Measurements from ENCODE around the gene SMOC2. TPM values are rescaled to one million over a fixed set of nuclear protein-coding genes. Genes with fewer than 3 reads are reported as not detected.

SMOC2 gene
- total RNA-seq, 1 donor from 2014 or later: 0.53 TPM

DNA sequence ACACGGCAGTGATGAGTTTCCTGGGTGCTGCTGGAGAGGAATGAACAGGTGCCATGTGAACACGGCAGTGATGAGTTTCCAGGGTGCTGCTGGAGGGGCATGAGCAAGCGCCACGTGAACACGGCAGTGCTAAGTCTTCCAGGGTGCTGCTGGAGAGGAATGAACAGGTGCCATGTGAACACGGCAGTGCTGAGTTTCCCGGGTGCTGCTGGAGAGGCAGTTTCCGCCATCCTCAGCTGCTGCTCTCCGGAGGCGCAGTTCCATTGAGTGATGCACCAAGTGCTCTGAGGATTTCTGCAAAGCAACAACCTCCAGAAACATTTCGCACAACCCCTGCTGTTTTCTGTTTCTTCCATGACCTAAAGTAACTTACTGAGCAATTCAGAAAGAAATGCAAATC is 155.4 kb downstream of the SMOC2 start:
- TF ChIP-seq, protein P1, sequence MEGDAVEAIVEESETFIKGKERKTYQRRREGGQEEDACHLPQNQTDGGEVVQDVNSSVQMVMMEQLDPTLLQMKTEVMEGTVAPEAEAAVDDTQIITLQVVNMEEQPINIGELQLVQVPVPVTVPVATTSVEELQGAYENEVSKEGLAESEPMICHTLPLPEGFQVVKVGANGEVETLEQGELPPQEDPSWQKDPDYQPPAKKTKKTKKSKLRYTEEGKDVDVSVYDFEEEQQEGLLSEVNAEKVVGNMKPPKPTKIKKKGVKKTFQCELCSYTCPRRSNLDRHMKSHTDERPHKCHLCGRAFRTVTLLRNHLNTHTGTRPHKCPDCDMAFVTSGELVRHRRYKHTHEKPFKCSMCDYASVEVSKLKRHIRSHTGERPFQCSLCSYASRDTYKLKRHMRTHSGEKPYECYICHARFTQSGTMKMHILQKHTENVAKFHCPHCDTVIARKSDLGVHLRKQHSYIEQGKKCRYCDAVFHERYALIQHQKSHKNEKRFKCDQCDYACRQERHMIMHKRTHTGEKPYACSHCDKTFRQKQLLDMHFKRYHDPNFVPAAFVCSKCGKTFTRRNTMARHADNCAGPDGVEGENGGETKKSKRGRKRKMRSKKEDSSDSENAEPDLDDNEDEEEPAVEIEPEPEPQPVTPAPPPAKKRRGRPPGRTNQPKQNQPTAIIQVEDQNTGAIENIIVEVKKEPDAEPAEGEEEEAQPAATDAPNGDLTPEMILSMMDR (IDR thresholded peaks at IDR 0.05; ENCODE audit: insufficient read depth, low read length, severe bottlenecking): no peak
- FAIRE-seq: no peak
- no peaks in the 10 kb centered on the region for H3K36me3 ChIP-seq (ENCODE audit: control insufficient read depth, insufficient read depth, low read length)
- DNase-seq (ENCODE audit: low read depth): no peak
- no peaks in the 10 kb centered on the region for H3K27me3 ChIP-seq (ENCODE audit: control insufficient read depth, insufficient read depth, low read length)
- no peak overlapping the region for H3K4me3 ChIP-seq (ENCODE audit: low read depth, low read length)

DNA sequence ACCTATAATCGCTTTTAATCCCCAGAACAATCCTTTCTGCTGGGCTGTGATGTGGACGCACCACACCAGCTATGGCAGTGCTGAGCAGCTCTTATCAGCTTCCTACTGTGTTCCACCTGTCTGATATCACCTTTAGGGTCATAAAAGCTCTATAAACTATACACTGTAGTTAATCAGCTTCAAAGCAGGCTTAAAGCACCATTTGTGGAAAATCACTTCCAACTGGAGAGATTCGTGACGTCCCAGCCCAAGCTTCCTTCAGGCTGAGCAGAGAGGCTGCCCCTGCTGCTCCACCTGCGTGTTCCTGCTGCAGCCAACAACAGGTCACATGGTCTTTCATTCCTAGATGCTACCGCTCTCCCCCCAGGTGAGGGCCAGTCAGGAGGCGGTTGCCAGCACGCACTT is 156.5 kb downstream of the SMOC2 start:
- H3K36me3 ChIP-seq (ENCODE audit: control insufficient read depth, insufficient read depth, low read length): no peaks in the 10 kb centered on the region
- FAIRE-seq (no peak), DNase-seq (ENCODE audit: low read depth) (no peak)
- H3K4me3 ChIP-seq (ENCODE audit: low read depth, low read length): no peak overlapping the region
- no peaks in the 10 kb centered on the region for H3K27me3 ChIP-seq (ENCODE audit: control insufficient read depth, insufficient read depth, low read length)
- TF ChIP-seq, protein P1 (IDR thresholded peaks at IDR 0.05; ENCODE audit: insufficient read depth, low read length, severe bottlenecking): no peak

DNA sequence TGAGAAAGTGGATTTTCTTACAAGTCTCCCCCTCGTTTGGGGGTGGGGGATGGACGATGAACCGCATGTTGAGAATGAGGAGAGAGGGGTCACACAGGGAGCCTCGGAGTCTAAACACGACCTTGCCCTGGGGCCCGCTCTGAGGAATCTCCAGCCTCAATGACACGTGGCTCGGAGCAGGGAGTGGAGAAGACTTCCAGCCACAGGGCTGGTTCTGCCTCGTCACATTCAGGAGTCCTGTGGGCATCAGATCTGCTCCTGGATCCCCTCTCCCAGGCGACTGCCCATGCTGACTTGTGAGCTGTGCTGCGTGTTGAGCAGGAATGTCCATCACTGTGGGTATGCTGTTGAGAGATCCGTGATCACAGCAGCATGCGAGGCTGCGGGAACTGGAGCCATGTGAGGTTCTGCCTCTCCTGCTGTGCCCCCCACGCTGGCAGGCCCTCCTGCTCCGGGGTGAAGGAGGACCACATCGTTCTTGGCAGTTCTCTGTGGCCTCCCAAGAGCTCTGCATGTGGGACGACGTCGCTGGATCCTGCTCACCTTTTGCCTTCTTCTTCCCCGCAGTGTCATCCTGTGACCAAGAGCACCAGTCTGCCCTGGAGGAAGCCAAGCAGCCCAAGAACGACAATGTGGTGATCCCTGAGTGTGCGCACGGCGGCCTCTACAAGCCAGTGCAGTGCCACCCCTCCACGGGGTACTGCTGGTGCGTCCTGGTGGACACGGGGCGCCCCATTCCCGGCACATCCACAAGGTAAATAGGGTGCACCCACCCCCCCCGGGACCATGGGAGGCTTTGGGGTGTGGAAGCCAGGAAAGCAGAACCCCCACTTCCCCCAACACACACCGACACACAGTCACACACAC is 157.5 kb downstream of the SMOC2 start:
- Histone ChIP-seq H3K36me3 (ENCODE audit: control insufficient read depth, insufficient read depth, low read length) (no peaks in the 10 kb centered on the region), H3K4me3 (ENCODE audit: low read depth, low read length) (no peak overlapping the region), H3K27me3 (ENCODE audit: control insufficient read depth, insufficient read depth, low read length) (no peaks in the 10 kb centered on the region)
- DNase-seq (ENCODE audit: low read depth) (no peak), FAIRE-seq (no peak)
- TF ChIP-seq, protein P1 (IDR thresholded peaks at IDR 0.05; ENCODE audit: insufficient read depth, low read length, severe bottlenecking): no peak

DNA sequence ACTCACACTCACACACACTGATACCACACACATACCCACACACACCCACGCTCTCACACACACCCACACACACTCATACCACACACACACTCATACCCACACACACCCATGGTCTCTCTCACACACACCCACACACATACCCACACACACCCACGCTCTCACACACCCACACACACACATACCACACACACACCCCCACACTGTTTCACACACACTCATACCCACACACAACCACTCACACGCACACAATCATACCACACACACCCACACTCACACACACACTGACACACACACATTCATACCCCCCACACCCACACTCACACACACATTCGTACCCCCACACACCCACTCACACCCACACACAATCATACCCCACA is 158.1 kb downstream of the SMOC2 start:
- H3K27me3 ChIP-seq (ENCODE audit: control insufficient read depth, insufficient read depth, low read length): no peaks in the 10 kb centered on the region
- DNase-seq (ENCODE audit: low read depth): no peak
- TF ChIP-seq, protein P1 (IDR thresholded peaks at IDR 0.05; ENCODE audit: insufficient read depth, low read length, severe bottlenecking): no peak
- FAIRE-seq: peak; percentile 92
- no peaks in the 10 kb centered on the region for H3K36me3 ChIP-seq (ENCODE audit: control insufficient read depth, insufficient read depth, low read length)
- no peak overlapping the region for H3K4me3 ChIP-seq (ENCODE audit: low read depth, low read length)

DNA sequence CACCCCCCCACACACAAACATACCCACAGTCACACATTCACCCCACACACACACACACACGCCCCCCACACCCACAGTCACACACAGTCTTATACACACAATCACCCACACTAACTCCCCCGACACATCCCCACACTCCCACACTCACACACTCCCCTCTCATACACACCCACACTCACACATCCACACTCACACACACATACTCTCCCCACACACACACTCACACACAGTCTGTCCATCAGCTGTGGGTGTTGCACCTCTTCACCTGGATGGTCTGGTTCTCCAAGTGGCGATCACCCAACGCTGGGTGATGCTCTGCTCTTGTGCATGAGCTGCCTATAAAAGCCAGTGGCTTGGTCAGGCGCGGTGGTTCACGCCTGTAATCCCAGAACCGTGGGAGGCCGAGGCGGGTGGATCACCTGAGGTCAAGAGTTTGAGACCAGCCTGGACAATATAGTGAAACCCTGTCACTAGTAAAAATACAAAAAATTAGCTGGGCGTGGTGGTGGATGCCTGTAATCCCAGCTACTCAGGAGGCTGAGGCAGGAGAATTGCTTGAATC is 158.9 kb downstream of the SMOC2 start:
- TF ChIP-seq, protein P1 (IDR thresholded peaks at IDR 0.05; ENCODE audit: insufficient read depth, low read length, severe bottlenecking): no peak
- Histone ChIP-seq H3K36me3 (ENCODE audit: control insufficient read depth, insufficient read depth, low read length) (no peaks in the 10 kb centered on the region), H3K27me3 (ENCODE audit: control insufficient read depth, insufficient read depth, low read length) (no peaks in the 10 kb centered on the region), H3K4me3 (ENCODE audit: low read depth, low read length) (no peak overlapping the region)
- FAIRE-seq (no peak), DNase-seq (ENCODE audit: low read depth) (no peak)
